GM21515 (cell line): ENCODE data around the gene ACKR2.

Source experiments
- ATAC-seq: cut with Tn5 transposase; IDR thresholded peaks from one replicate; pipeline ENCODE4 v1.9.1; 2021; ENCODE audit not compliant: unreplicated experiment

Gene ACKR2

GRCh38 chr3:42884324-42884723, 75.1 kb downstream of the ACKR2 start:
- ATAC-seq, result no peak

GRCh38 chr3:42886294-42886822, 77.1 kb downstream of the ACKR2 start:
- ATAC-seq, result no peak

- ATAC-seq, result no peak
These were observed 77.8 kb downstream of the ACKR2 start for GRCh38 chr3:42887084-42887483.

- no peak for ATAC-seq
These were observed 81.8 kb downstream of the ACKR2 start for GRCh38 chr3:42891042-42891441.

- ATAC-seq, result no peak
These were observed 82.9 kb downstream of the ACKR2 start for GRCh38 chr3:42892169-42892568.

- no peak for ATAC-seq
These were observed 83.6 kb downstream of the ACKR2 start for GRCh38 chr3:42892807-42893206.

GRCh38 chr3:42894698-42895579, 85.7 kb downstream of the ACKR2 start:
- no peak for ATAC-seq

GRCh38 chr3:42895580-42895868, 86.3 kb downstream of the ACKR2 start:
- ATAC-seq, result no peak

GRCh38 chr3:42898896-42899675, 89.8 kb downstream of the ACKR2 start:
- ATAC-seq, result no peak

GRCh38 chr3:42900226-42901072, 91.2 kb downstream of the ACKR2 start:
- no peak for ATAC-seq

GRCh38 chr3:42901073-42901415, 91.8 kb downstream of the ACKR2 start:
- ATAC-seq, result no peak

GRCh38 chr3:42902257-42902656, 93.0 kb downstream of the ACKR2 start:
- no peak for ATAC-seq

- ATAC-seq, result no peak
These were observed 94.8 kb downstream of the ACKR2 start for GRCh38 chr3:42904076-42904475.

GRCh38 chr3:42905740-42906069, 96.5 kb downstream of the ACKR2 start:
- ATAC-seq, result no peak

GRCh38 chr3:42906070-42906847, 97.0 kb downstream of the ACKR2 start, which contains the start of gene ZNF662:
ZNF662 (plus strand) TSS chr3:42906142; CDS start chr3:42908115, 1,973 bp downstream.
- no peak for ATAC-seq

GRCh38 chr3:42906848-42907183, 97.6 kb downstream of the ACKR2 start:
- ATAC-seq, result no peak

- ATAC-seq, result no peak
These were observed 99.4 kb downstream of the ACKR2 start for GRCh38 chr3:42908675-42909074.

- ATAC-seq, result no peak
These were observed 102.3 kb downstream of the ACKR2 start for GRCh38 chr3:42911551-42911950.

- no peak for ATAC-seq
These were observed 105.7 kb downstream of the ACKR2 start for GRCh38 chr3:42914771-42915515.
